Activated T-helper 17 cell treated with anti-CD3 and anti-CD28 coated beads, Interleukin-2, amount 50 U/mL, for 72 hours (primary cell): ENCODE results near the gene ACACA. TPM values are rescaled to one million over a fixed set of nuclear protein-coding genes. Genes with fewer than 3 reads are reported as not detected.
"Not testable (repeated sequence)": the region's sequence is repeated elsewhere in the genome, so short reads cannot be mapped to it uniquely, and the experiment has no call there.

Experiments used
- ATAC-seq: fragments of 150-1000 bp; cut with Tn5 transposase; replicated peaks from 2 replicates; pipeline ENCODE4 v1.10.0; 2021; ENCODE audit warnings: mild to moderate bottlenecking, moderate library complexity
- H3K27ac Mint-ChIP-seq: one replicate; pipeline ENCODE4 v1.8.0; 2022; ENCODE audit warnings: mixed read lengths
- H3K27me3 Mint-ChIP-seq: one replicate; pipeline ENCODE4 v1.8.0; 2022; ENCODE audit warnings: mixed read lengths
- H3K36me3 Mint-ChIP-seq: one replicate; pipeline ENCODE4 v1.8.0; 2022; ENCODE audit warnings: low read depth, mild to moderate bottlenecking, mixed read lengths
- H3K4me1 Mint-ChIP-seq: one replicate; pipeline ENCODE4 v1.8.0; 2022; ENCODE audit warnings: mixed read lengths
- H3K4me3 Mint-ChIP-seq: one replicate; pipeline ENCODE4 v1.8.0; 2022; ENCODE audit warnings: mild to moderate bottlenecking, mixed read lengths
- H3K9me3 Mint-ChIP-seq: one replicate; pipeline ENCODE4 v1.8.0; 2022; ENCODE audit warnings: mixed read lengths
- total RNA-seq, 2 donors: library from RNA; stranded (reverse); gene quantifications; one replicate each; pipeline ENCODE4 v1.2.3, GENCODE V29; 2022

ACACA gene
- total RNA-seq, 2 donors from 2014 or later = 36.9 to 73.7 TPM

DNA sequence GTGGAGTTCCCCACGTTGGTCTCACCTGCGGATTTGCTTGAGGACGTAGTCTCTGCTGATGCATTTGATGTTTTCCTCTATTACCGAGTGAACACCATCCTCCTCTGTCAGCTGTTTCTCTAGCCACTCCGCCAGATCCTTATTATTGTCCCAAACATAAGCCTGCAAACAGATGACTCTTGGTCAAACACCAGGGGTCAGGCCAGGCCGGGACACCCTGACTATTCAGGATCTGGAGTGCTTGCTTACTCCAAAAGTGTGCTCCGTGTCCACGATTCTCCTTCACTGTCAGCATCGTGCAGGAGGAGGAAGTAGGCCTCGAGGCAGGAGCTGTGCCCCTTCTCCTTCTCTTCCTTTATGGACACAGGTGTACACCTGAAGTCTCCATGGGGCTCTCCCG, 317.7 kb downstream of the ACACA start:
- Mint-ChIP-seq H3K4me1 (peaks cover 37% of the 10 kb centered on the region), H3K27me3 (no peaks in the 10 kb centered on the region), H3K4me3 (peak overlapping the region; percentile 70), H3K9me3 (no peaks in the 10 kb centered on the region), H3K36me3 (peaks cover 36% of the 10 kb centered on the region), H3K27ac (peak overlapping the region; percentile 86)
- ATAC-seq = no peak

DNA sequence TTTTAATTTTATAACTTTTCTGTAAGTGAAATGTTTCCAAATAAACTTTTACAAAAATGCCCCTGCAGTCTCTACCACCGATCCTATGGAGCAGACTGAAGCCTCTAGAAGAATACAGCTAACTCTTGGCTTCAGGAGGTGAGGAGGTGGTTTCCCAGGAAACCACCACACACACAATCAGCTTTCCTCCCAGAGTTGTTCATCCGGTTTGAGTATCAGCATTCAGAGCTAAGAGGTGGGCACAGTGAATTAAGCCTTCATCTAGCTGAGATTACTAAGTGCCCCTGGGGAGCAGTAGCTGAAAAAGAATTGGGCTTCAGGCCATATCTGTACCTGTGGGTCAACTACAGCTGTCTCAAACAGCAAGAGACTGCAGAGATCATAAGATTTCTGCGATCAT, 318.2 kb downstream of the ACACA start:
- H3K4me3 Mint-ChIP-seq = peak overlapping the region; percentile 70
- H3K27me3 Mint-ChIP-seq = no peaks in the 10 kb centered on the region

GRCh38 chr17:37087683-37088082, 319.0 kb downstream of the ACACA start:
- Mint-ChIP-seq H3K27ac (no peak overlapping the region), H3K9me3 (no peaks in the 10 kb centered on the region), H3K27me3 (no peaks in the 10 kb centered on the region), H3K4me3 (peak overlapping the region; percentile 70), H3K36me3 (peaks cover 36% of the 10 kb centered on the region), H3K4me1 (peaks cover 37% of the 10 kb centered on the region)
- no peak for ATAC-seq

More for the DNA sequence above, 318.2 kb downstream of the ACACA start:
- Mint-ChIP-seq H3K4me1 (peaks cover 37% of the 10 kb centered on the region), H3K9me3 (no peaks in the 10 kb centered on the region), H3K27ac (peak overlapping the region; percentile 86), H3K36me3 (peaks cover 36% of the 10 kb centered on the region)
- peak; percentile 67 for ATAC-seq

GRCh38 chr17:37086948-37087347, 319.7 kb downstream of the ACACA start:
- no peak overlapping the region for H3K27ac Mint-ChIP-seq
- H3K27me3 Mint-ChIP-seq = no peaks in the 10 kb centered on the region
- no peak overlapping the region for H3K4me3 Mint-ChIP-seq
- no peak for ATAC-seq
- no peaks in the 10 kb centered on the region for H3K9me3 Mint-ChIP-seq
- peaks cover 36% of the 10 kb centered on the region for H3K36me3 Mint-ChIP-seq
- peaks cover 37% of the 10 kb centered on the region for H3K4me1 Mint-ChIP-seq

- peaks cover 37% of the 10 kb centered on the region for H3K4me1 Mint-ChIP-seq
- H3K27ac Mint-ChIP-seq = no peak overlapping the region
- no peaks in the 10 kb centered on the region for H3K27me3 Mint-ChIP-seq
- no peak overlapping the region for H3K4me3 Mint-ChIP-seq
- no peaks in the 10 kb centered on the region for H3K9me3 Mint-ChIP-seq
- ATAC-seq = no peak
- H3K36me3 Mint-ChIP-seq = peaks cover 36% of the 10 kb centered on the region
Observed at GRCh38 chr17:37086334-37086733, 320.3 kb downstream of the ACACA start.

- H3K9me3 Mint-ChIP-seq = peaks cover 4% of the 10 kb centered on the region
- H3K4me3 Mint-ChIP-seq = no peak overlapping the region
- no peak overlapping the region for H3K27ac Mint-ChIP-seq
- H3K27me3 Mint-ChIP-seq = no peaks in the 10 kb centered on the region
- ATAC-seq = no peak
- peaks cover 36% of the 10 kb centered on the region for H3K36me3 Mint-ChIP-seq
- H3K4me1 Mint-ChIP-seq = peaks cover 18% of the 10 kb centered on the region
Observed at GRCh38 chr17:37084372-37084771, 322.3 kb downstream of the ACACA start.

GRCh38 chr17:37083456-37083855, 323.2 kb downstream of the ACACA start:
- Mint-ChIP-seq H3K9me3 (peaks cover 5% of the 10 kb centered on the region), H3K27ac (no peak overlapping the region), H3K27me3 (no peaks in the 10 kb centered on the region), H3K36me3 (peaks cover 36% of the 10 kb centered on the region), H3K4me1 (peaks cover 9% of the 10 kb centered on the region), H3K4me3 (no peak overlapping the region)
- ATAC-seq = no peak

GRCh38 chr17:37082985-37083384, 323.7 kb downstream of the ACACA start:
- ATAC-seq = no peak
- peaks cover 33% of the 10 kb centered on the region for H3K36me3 Mint-ChIP-seq
- peaks cover 5% of the 10 kb centered on the region for H3K9me3 Mint-ChIP-seq
- H3K4me1 Mint-ChIP-seq = peaks cover 5% of the 10 kb centered on the region
- H3K27ac Mint-ChIP-seq = no peak overlapping the region
- no peak overlapping the region for H3K4me3 Mint-ChIP-seq
- no peaks in the 10 kb centered on the region for H3K27me3 Mint-ChIP-seq

DNA sequence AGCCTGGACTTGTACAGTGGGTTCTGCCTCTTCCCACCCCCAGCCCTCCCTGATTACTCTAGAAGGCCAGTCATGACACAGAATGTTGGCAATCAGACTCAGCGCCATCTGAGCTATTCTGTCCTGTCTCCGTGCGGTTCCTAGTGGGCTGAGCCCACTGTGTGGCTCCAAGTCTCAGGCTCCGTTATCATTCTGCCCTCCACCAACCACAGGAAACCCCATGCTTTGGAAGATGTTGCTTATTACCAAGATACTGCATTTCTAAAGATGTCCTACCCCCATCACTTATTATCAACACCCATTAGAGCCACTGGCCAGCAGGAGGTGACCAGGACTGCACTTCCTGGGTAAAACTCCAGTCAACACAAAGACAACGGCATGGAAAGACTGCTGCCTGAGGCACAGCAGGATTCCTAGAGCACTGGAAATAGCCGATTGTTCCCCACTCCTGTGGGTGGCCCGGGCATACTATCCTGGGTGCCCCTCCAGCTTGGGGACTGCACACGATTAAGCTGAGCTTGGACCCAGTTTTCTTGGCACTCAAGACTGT, 324.2 kb downstream of the ACACA start:
- Mint-ChIP-seq H3K27me3 (no peaks in the 10 kb centered on the region), H3K4me1 (no peaks in the 10 kb centered on the region), H3K4me3 (no peak overlapping the region), H3K36me3 (peaks cover 27% of the 10 kb centered on the region), H3K9me3 (peaks cover 5% of the 10 kb centered on the region), H3K27ac (no peak overlapping the region)
- ATAC-seq = no peak

GRCh38 chr17:37081287-37081686, 325.3 kb downstream of the ACACA start:
- no peak overlapping the region for H3K4me3 Mint-ChIP-seq
- no peak overlapping the region for H3K27ac Mint-ChIP-seq
- ATAC-seq = no peak
- H3K4me1 Mint-ChIP-seq = no peaks in the 10 kb centered on the region
- H3K36me3 Mint-ChIP-seq = peaks cover 16% of the 10 kb centered on the region
- H3K9me3 Mint-ChIP-seq = peaks cover 5% of the 10 kb centered on the region
- no peaks in the 10 kb centered on the region for H3K27me3 Mint-ChIP-seq

- H3K27ac Mint-ChIP-seq = no peak overlapping the region
- peaks cover 5% of the 10 kb centered on the region for H3K9me3 Mint-ChIP-seq
Observed at GRCh38 chr17:37079735-37080134, 326.9 kb downstream of the ACACA start.

GRCh38 chr17:37079065-37079708, 327.4 kb downstream of the ACACA start:
- H3K36me3 Mint-ChIP-seq = no peaks in the 10 kb centered on the region
- no peaks in the 10 kb centered on the region for H3K27me3 Mint-ChIP-seq
- ATAC-seq = no peak
- H3K27ac Mint-ChIP-seq = no peak overlapping the region
- H3K4me1 Mint-ChIP-seq = no peaks in the 10 kb centered on the region
- H3K4me3 Mint-ChIP-seq = no peak overlapping the region
- peaks cover 5% of the 10 kb centered on the region for H3K9me3 Mint-ChIP-seq

More at GRCh38 chr17:37079735-37080134, 326.9 kb downstream of the ACACA start:
- Mint-ChIP-seq H3K27me3 (no peaks in the 10 kb centered on the region), H3K36me3 (peaks cover 2% of the 10 kb centered on the region), H3K4me1 (no peaks in the 10 kb centered on the region), H3K4me3 (no peak overlapping the region)
- no peak for ATAC-seq

GRCh38 chr17:37073464-37073863, 333.2 kb downstream of the ACACA start:
- H3K9me3 Mint-ChIP-seq, H3K4me3 Mint-ChIP-seq, H3K4me1 Mint-ChIP-seq, H3K27me3 Mint-ChIP-seq, ATAC-seq, H3K36me3 Mint-ChIP-seq, H3K27ac Mint-ChIP-seq: not testable (repeated sequence)

- no peaks in the 10 kb centered on the region for H3K4me1 Mint-ChIP-seq
- H3K36me3 Mint-ChIP-seq = no peaks in the 10 kb centered on the region
- no peaks in the 10 kb centered on the region for H3K27me3 Mint-ChIP-seq
- no peak overlapping the region for H3K4me3 Mint-ChIP-seq
- H3K9me3 Mint-ChIP-seq = no peaks in the 10 kb centered on the region
- ATAC-seq = no peak
- no peak overlapping the region for H3K27ac Mint-ChIP-seq
Observed at GRCh38 chr17:37069087-37069486, 337.5 kb downstream of the ACACA start.

GRCh38 chr17:37068266-37068665, 338.4 kb downstream of the ACACA start:
- Mint-ChIP-seq H3K4me1 (no peaks in the 10 kb centered on the region), H3K36me3 (no peaks in the 10 kb centered on the region), H3K27me3 (no peaks in the 10 kb centered on the region), H3K4me3 (no peak overlapping the region), H3K27ac (no peak overlapping the region), H3K9me3 (no peaks in the 10 kb centered on the region)
- ATAC-seq = no peak
